GM19193 (cell line): ENCODE data around the gene HRH3.

Experiments
- POLR2A ChIP-seq: IDR thresholded peaks from 4 replicates; pipeline ENCODE4 v1.6.1; 2011; ENCODE audit not compliant: insufficient read depth, insufficient read length; ENCODE audit errors: extremely low read depth

Gene HRH3

DNA sequence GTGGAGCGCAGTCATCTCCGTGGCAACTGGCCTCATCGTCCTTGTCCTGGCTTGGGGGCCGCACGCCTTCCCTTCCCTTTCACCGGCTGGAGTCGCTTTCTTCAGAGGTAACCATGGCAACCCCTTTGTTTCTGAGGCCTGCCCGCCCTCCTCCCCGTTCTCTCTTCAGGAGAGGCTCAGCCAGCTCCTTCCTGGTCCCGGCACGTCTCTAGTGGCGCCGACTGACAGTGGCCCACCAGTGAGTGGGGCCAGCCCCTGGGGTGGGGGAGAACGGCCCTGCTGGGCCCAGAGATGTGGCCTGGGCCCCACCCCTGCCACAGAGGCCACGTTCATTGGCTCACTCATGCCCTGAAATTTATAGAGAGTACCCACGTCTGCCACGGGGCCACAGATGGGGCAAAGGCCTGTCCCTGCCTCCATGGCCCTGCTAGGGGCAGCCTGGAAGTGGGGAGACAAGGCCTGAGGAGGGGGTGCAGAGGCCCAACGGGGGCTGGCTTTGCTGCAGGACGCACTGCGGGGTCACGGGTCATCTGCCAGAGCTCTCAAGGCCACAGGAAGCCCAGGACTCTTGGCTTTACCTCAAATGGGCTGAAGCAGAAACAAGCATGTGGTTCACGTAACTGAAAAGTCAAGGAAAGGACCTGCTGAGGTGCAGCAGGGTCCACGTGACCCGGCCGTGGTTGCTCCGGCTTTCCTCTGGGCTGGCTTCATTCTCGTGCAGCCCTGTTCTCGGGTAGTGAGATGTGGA is 16.9 kb upstream of the HRH3 start:
- no peak for TF ChIP-seq POLR2A

DNA sequence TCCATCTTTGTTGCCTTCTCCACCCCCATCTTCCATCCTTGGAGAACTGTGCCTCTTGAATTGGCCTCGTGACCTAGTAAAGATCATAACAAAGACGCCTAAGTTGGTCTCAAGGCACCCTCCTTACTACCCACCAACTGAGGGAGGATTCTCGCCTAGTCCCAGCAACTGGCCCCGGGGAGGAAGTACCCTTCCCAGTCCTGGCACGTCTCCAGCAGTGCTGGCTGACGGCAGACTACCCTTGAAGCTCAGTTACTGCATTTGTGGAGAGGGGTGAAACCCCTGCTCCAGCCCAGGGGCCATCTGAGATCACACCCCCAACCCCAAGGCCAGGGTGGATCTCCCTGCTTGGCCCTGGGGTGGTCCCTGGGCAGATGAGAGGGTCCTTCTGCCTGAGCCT is 16.1 kb upstream of the HRH3 start:
- no peak for TF ChIP-seq POLR2A

DNA sequence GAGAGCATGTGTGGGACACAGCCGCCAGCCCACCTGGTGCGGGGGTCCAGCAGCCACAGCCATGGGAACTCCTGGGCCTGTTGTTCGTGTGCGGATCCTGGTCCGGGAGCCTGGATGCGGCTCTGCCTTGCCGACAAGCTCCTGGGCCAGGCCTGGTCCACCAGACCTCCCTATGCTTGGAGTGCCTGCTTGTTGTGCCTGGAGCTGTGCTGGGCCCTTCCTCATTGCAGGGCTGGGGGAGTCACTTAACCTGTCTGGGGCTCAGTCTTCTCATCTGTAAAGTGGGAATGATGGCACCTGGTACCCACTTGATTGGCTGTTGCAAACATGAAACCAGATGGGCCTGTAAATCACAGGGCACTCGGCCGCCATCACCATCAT is 15.7 kb upstream of the HRH3 start:
- TF ChIP-seq POLR2A = no peak

- no peak for TF ChIP-seq POLR2A
Observed at GRCh38 chr20:62235001-62235776, 15.1 kb upstream of the HRH3 start.

DNA sequence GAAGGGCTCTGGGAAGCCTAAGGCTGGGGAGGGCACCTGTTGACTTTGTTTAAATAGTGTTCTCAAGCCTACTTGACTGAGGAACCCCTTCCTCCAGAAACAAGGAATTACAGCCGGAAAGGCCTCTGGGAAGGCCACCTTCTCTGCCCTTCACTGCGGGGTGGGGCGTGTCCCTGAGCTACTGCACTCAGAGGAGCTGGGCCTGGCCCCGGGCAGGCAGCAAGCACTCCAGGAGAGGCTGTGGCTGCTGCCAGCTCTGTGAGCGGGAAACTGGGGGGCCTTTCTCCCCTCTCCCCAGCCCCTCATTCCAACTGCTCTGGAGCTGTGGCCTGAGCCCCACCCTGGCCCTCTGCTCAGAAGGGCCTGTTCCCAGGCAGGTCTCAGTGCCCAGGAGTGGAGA is 14.3 kb upstream of the HRH3 start:
- TF ChIP-seq POLR2A = no peak

DNA sequence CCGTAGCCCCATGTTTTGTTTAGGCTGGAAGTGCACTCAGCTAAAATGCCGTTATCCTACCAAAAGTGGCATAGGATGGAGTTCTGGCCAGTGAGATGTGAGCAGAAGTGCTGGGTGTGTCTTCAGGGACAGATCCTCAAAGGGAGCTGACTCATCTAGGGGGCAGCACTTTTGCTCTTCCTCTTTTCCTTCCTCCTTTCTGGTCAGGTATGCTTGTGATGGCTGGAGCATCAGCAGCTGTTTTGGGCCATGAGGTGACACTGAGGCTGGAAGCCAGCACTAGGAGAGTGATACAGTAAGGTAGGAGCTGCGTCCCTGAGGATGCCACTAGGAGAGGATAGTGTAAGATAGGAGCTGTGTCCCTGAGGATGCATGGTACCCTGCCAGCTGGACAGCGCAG is 13.6 kb upstream of the HRH3 start:
- no peak for TF ChIP-seq POLR2A

DNA sequence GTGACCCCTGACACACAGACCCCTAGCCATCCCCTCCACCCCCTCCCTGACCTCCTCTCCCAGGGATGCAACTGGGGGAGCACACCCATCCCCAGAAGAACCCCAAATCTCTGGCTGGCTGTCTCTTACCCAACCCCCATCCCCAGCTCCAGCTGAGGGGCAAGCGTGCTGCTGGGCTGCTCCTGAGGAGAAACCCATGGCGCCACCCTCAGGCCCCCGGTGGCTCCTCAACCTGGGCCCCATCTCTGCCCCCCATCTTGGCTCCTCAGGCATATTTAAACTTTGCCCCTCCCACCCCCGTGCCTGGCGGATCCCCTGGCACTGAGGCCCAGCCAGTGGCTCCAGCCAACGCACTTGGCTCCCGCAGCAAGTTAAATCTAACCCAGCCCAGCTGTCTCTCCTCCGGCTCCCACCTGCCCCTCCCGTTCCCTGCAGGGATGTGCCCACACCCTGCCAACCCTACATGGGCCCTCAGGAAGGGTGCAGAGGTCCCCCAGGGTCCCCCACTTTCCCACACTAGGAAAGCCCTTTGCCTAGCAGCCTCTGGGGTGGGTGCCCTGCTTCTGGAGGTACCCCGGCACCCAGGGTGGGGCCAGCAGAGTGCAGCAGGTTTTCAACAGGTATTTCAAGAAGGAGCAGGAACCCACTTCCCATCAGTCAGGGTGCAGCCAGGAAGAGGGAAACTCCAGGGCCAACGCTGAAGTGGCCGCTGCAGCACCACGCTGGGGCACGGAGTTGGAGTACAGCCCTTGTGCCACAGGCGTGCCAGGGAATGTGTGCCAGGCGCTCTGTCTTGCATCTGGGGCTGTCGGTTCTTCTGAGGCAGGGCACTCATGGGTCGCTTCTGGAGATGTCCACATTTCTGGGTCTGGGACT is 12.9 kb upstream of the HRH3 start:
- TF ChIP-seq POLR2A = no peak

- no peak for TF ChIP-seq POLR2A
Observed at GRCh38 chr20:62232194-62232593, 12.1 kb upstream of the HRH3 start.

GRCh38 chr20:62231292-62231691 is 11.2 kb upstream of the HRH3 start:
- no peak for TF ChIP-seq POLR2A

GRCh38 chr20:62230696-62231095 is 10.6 kb upstream of the HRH3 start:
- TF ChIP-seq POLR2A = no peak

DNA sequence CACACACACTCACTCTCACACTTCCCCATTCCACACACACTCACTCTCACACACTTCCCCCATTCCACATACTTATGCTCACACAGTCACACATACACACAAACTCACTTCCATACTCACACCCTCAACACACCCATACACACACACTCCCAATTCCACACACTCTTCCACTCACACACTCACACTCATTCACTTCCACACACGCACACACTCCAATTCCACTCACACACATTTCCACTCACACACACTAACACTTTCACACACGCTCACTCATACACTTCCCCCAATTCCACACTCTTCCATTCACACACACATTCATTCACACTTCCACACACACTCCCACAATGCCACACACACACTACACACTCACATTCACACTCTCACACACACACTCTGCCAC is 10.2 kb upstream of the HRH3 start:
- TF ChIP-seq POLR2A = no peak

- TF ChIP-seq POLR2A = no peak
Observed at GRCh38 chr20:62229667-62230066, 9.6 kb upstream of the HRH3 start.

DNA sequence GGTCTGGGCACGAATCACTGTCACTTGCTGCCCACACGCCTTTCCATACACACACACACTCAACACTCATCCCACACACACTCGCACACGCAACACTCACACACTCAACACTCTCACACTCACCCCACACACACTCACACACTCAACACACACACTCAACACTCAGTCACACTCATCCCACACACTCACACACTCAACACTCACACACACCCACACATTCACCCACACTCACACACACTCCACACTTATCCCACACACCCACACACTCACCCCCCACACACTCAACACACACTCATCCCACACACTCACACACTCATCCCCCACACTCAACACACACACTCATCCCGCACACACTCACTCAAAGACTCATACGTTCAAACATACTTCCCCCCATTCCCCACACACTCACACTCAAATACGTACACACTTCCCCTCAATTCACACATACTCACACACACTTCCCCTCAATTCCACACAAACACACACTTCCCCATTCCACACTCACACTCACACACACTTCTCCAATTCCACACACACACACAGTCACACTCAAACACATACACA is 9.0 kb upstream of the HRH3 start:
- no peak for TF ChIP-seq POLR2A

- no peak for TF ChIP-seq POLR2A
Observed at GRCh38 chr20:62227977-62228958, 8.2 kb upstream of the HRH3 start.
